GM12878 (cell line): ENCODE results near the gene KRT4. TPM values are rescaled to one million over a fixed set of nuclear protein-coding genes. Genes with fewer than 3 reads are reported as not detected.

Experiments
- ATAC-seq: fragments of 200-7000 bp; cut with Tn5 transposase; 3 replicates; pipeline ENCODE4 v1.9.1; 2020; ENCODE audit warnings: mild to moderate bottlenecking, moderate library complexity
- BruUV-seq: library from RNA; stranded (reverse); fragments of 400-500 nt; replicated peaks from 2 replicates; lab custom pipeline; 2021; lab: Mats Ljungman, UMichigan
- CTCF ChIA-PET: fragments of 300-600 bp; sonication (Branson Sonifier 250); formaldehyde crosslinking; extraction: SDS; loops from one replicate; lab custom pipeline; 2021; ENCODE audit warnings: inconsistent platforms; lab: Yijun Ruan, JAX
- POLR2A ChIA-PET: fragments of 350-600 bp; formaldehyde crosslinking; extraction: SDS; loops from one replicate; lab custom pipeline; 2021; ENCODE audit warnings: inconsistent platforms; lab: Charles Lee
- RAD21 ChIA-PET: fragments of 300-600 bp; sonication (Branson Sonifier 250); formaldehyde crosslinking; loops from one replicate; lab custom pipeline; 2023; ENCODE audit warnings: antibody characterized with exemption; ENCODE audit not compliant: unreplicated experiment; lab: Charles Lee
- SMC1A ChIA-PET: fragments of 300-600 bp; sonication (Branson Sonifier 250); formaldehyde crosslinking; loops from one replicate; lab custom pipeline; 2023; ENCODE audit not compliant: unreplicated experiment, uncharacterized antibody; lab: Charles Lee
- DNase-seq: peaks from one replicate; pipeline ENCODE4 v3.0.0-alpha.2; 2011; ENCODE audit warnings: low read depth, low spot score
- FAIRE-seq: peaks from 3 replicates; lab custom pipeline; 2011; peaks lifted over from hg19 to GRCh38; lab: Jason Lieb, UNC
- H2AFZ ChIP-seq: 2 replicates; pipeline ENCODE4 v1.6.0; 2011; ENCODE audit warnings: low read depth, low read length, control low read depth; ENCODE audit not compliant: control insufficient read depth
- H3K27ac ChIP-seq: 2 replicates; pipeline ENCODE4 v1.5.1; 2011; ENCODE audit warnings: control low read depth; ENCODE audit not compliant: control insufficient read depth, insufficient read depth
- H3K27me3 ChIP-seq, 2 experiments: replicated peaks in 1 of 2; 2 replicates each; pipeline versions ENCODE4 v1.6.0 to v1.6.1; 2011; ENCODE audit warnings: low read length in 1 of 2; ENCODE audit not compliant: control insufficient read depth in 2 of 2, insufficient read depth in 2 of 2
- H3K36me3 ChIP-seq, 2 experiments: 2 replicates each; pipeline ENCODE4 v1.5.1; 2011; ENCODE audit warnings: low read length in 1 of 2; ENCODE audit not compliant: control insufficient read depth in 2 of 2, insufficient read depth in 2 of 2
- H3K4me1 ChIP-seq: 2 replicates; pipeline ENCODE4 v1.6.1; 2011; ENCODE audit warnings: mild to moderate bottlenecking, low read length, moderate library complexity, mixed read lengths; ENCODE audit not compliant: control insufficient read depth, insufficient read depth
- H3K4me2 ChIP-seq: 2 replicates; pipeline ENCODE4 v1.6.0; 2011; ENCODE audit warnings: control low read depth; ENCODE audit not compliant: control insufficient read depth, insufficient read depth
- H3K4me3 ChIP-seq: fragments of 200-600 bp; sonication (generic); 2 replicates; pipeline ENCODE4 v1.5.1; 2016
- H3K79me2 ChIP-seq: 2 replicates; pipeline ENCODE4 v1.6.0; 2011; ENCODE audit warnings: low read length; ENCODE audit not compliant: control insufficient read depth, insufficient read depth
- H3K9ac ChIP-seq: 2 replicates; pipeline ENCODE4 v1.8.0; 2011; ENCODE audit warnings: low read length, control low read depth, mixed read lengths; ENCODE audit not compliant: control insufficient read depth, insufficient read depth
- H3K9me3 ChIP-seq: replicated peaks from 3 replicates; pipeline ENCODE4 v1.5.1; 2011; ENCODE audit warnings: mild to moderate bottlenecking, low read length; ENCODE audit not compliant: control insufficient read depth, insufficient read depth
- H4K20me1 ChIP-seq: 2 replicates; pipeline ENCODE4 v1.6.0; 2011; ENCODE audit not compliant: control insufficient read depth, insufficient read depth
- BCL11A ChIP-seq: IDR thresholded peaks from 2 replicates; pipeline ENCODE4 v1.6.1; 2011; ENCODE audit warnings: low read depth, low read length
- FOS ChIP-seq: IDR thresholded peaks from 3 replicates; pipeline ENCODE4 v1.6.1; 2011; ENCODE audit warnings: borderline replicate concordance; ENCODE audit not compliant: insufficient read length; ENCODE audit errors: extremely low read depth
- NFIC ChIP-seq: IDR thresholded peaks from 2 replicates; pipeline ENCODE4 v1.6.1; 2012; ENCODE audit warnings: low read depth, mild to moderate bottlenecking, inconsistent platforms, low read length, moderate library complexity
- POLR2AphosphoS2 ChIP-seq: IDR thresholded peaks from 2 replicates; pipeline ENCODE4 v1.6.1; 2011; ENCODE audit warnings: low read depth, mild to moderate bottlenecking, low read length, improper control_type of control experiment, moderate library complexity
- RELA ChIP-seq: fragments of 450-650 bp; IDR thresholded peaks from 2 replicates; pipeline ENCODE4 v1.8.0; 2014; ENCODE audit warnings: borderline replicate concordance; ENCODE audit not compliant: partially characterized antibody
- SMC3 ChIP-seq: IDR thresholded peaks from 2 replicates; pipeline ENCODE4 v1.6.1; 2011; ENCODE audit warnings: low read length, improper control_type of control experiment, borderline replicate concordance
- SPI1 ChIP-seq: IDR thresholded peaks from 2 replicates; pipeline ENCODE4 v1.6.1; 2011; ENCODE audit warnings: low read depth, mild to moderate bottlenecking, low read length, moderate library complexity, borderline replicate concordance; ENCODE audit not compliant: insufficient read depth
- ZSCAN29 ChIP-seq: fragments of 450-650 bp; IDR thresholded peaks from 2 replicates; pipeline ENCODE4 v1.6.1; 2017; ENCODE audit warnings: mild to moderate bottlenecking, moderate library complexity
- WGBS: methylation state at CpG from one replicate; pipeline ENCODE4 v1.1.6; 2016; ENCODE audit warnings: low lambda C conversion rate; ENCODE audit not compliant: insufficient replicate concordance, insufficient coverage; ENCODE audit errors: missing lambda C conversion rate; 5-methylcytosine and 5-hydroxymethylcytosine counted together
- in situ Hi-C: fragments of 300-500 bp; cut with MboI; formaldehyde crosslinking; loops from 9 replicates; pipeline ENCODE4 v1.14.3; 2018; ENCODE audit warnings: mixed read lengths
- intact Hi-C: fragments of 100-400 bp; cut with micrococcal nuclease; formaldehyde crosslinking; loops from one replicate; pipeline ENCODE4 v1.14.2; 2022; ENCODE audit not compliant: unreplicated experiment
- polyA plus RNA-seq, 11 experiments: library from polyadenylated mRNA; depleted of rRNA in 4 of 11; unstranded in 6 of 11; stranded (reverse) in 5 of 11; fragments of >200 nt; fragmentation: Nextera tagmentation in 4 of 11; fragmentation: Illumina TruSeq in 1 of 11; extraction: Ambion mirVana in 4 of 11; extraction: Trizol in 1 of 11; gene quantifications; 1 replicate in 1 of 11; 2 replicates in 10 of 11; pipeline versions ENCODE4 v1.2.1 to v1.2.3, GENCODE V29; 2011 to 2016; ENCODE audit warnings: inconsistent platforms in 2 of 11, missing spikeins in 2 of 11, low read depth in 1 of 11
- total RNA-seq, 4 experiments: library from RNA; depleted of rRNA in 3 of 4; stranded (reverse); fragments of >200 nt in 3 of 4; fragmentation: Illumina TruSeq in 1 of 4; extraction: Trizol in 1 of 4; gene quantifications; 2 replicates each; pipeline versions ENCODE4 v1.2.1 to v1.2.3, GENCODE V29; 2013 to 2021
- TF ChIP-seq, protein P1 (sequence below): IDR thresholded peaks from 2 replicates; pipeline ENCODE4 v1.6.1; 2012; ENCODE audit warnings: mild to moderate bottlenecking, low read depth, low read length
- TF ChIP-seq, protein P2 (sequence below): IDR thresholded peaks from 2 replicates; pipeline ENCODE4 v1.6.1; 2012; ENCODE audit warnings: low read length, inconsistent platforms

Gene KRT4
- total and polyA plus RNA-seq, 10 of the 15 experiments (the other 5 are each of a cell fraction or from before 2014, with no cell fraction given): not detected

DNA sequence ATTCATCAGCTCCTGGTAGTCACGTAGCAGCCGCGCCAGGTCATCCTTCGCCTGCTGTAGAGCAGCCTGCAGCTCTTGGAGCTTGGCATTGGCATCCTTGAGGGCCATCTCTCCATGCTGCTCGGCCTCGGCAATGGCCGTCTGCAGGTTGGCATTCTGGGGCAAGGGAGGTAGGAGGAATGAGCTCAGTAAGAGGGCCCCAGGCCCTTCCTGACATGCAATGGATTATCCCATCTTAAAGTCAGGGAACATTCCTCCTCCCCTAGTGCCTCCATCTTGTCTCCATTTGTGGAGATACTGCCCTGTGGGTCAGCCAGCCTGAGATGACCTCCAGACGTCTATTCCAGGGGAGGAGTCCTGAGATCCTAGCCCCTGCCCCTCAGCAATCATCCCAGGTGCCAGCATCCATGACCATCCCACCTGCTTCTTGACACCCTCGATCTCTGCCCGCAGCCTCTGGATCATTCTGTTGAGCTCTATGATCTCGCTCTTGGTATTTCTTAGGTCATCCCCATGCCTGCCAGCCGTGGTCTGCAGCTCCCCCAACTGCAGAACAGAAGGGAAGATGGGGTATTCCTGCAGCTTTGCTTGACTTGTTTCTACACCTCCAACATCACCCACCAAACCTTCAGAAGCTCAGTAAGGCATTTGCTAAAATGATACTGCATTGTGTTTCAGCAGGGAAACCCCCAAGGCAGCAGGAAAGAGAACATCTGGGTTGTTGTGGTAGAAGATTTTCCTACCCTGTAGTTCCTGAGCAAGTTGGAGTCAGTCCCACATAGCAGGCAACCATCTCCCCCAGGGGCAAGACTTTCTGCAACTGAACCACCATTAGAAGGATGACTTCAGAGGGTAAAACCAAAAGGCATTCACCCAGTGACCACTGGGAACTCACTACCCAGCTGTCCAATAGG, 22.4 kb downstream of the KRT4 start:
- ATAC-seq (no peak), DNase-seq (no peak)
- Histone ChIP-seq H3K27ac (no peak overlapping the region), H4K20me1 (no peaks in the 10 kb centered on the region), H3K9ac (no peak overlapping the region), H3K79me2 (no peaks in the 10 kb centered on the region), H3K4me2 (no peak overlapping the region), H3K9me3 (no peaks in the 10 kb centered on the region), H3K36me3 (no peaks in the 10 kb centered on the region), H3K27me3 (peaks cover 0 to 6% of the 10 kb centered on the region in 2 experiments; a peak in 3 of 4 replicates)
- ChIA-PET CTCF (interaction anchor here (0.6 kb wide), 1 partner anchor 77 kb away, joined by 3 read pairs; no protein-coding TSS in a partner anchor), POLR2A (no interaction called here), SMC1A (no interaction called here), RAD21 (no interaction called here)
- in situ Hi-C loops (no loop called here), intact Hi-C loops (no loop called here)
- no TSS peak for BruUV-seq
- 19% methylated on average over 12 of the region's 12 CpGs for WGBS
- no peak for TF ChIP-seq BCL11A
- TF ChIP-seq SPI1: no peak
- TF ChIP-seq POLR2AphosphoS2: no peak
- TF ChIP-seq, protein P1, sequence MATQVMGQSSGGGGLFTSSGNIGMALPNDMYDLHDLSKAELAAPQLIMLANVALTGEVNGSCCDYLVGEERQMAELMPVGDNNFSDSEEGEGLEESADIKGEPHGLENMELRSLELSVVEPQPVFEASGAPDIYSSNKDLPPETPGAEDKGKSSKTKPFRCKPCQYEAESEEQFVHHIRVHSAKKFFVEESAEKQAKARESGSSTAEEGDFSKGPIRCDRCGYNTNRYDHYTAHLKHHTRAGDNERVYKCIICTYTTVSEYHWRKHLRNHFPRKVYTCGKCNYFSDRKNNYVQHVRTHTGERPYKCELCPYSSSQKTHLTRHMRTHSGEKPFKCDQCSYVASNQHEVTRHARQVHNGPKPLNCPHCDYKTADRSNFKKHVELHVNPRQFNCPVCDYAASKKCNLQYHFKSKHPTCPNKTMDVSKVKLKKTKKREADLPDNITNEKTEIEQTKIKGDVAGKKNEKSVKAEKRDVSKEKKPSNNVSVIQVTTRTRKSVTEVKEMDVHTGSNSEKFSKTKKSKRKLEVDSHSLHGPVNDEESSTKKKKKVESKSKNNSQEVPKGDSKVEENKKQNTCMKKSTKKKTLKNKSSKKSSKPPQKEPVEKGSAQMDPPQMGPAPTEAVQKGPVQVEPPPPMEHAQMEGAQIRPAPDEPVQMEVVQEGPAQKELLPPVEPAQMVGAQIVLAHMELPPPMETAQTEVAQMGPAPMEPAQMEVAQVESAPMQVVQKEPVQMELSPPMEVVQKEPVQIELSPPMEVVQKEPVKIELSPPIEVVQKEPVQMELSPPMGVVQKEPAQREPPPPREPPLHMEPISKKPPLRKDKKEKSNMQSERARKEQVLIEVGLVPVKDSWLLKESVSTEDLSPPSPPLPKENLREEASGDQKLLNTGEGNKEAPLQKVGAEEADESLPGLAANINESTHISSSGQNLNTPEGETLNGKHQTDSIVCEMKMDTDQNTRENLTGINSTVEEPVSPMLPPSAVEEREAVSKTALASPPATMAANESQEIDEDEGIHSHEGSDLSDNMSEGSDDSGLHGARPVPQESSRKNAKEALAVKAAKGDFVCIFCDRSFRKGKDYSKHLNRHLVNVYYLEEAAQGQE: no peak
- no peak for TF ChIP-seq RELA
- TF ChIP-seq FOS: no peak
- no peak for TF ChIP-seq NFIC
- TF ChIP-seq, protein P2, sequence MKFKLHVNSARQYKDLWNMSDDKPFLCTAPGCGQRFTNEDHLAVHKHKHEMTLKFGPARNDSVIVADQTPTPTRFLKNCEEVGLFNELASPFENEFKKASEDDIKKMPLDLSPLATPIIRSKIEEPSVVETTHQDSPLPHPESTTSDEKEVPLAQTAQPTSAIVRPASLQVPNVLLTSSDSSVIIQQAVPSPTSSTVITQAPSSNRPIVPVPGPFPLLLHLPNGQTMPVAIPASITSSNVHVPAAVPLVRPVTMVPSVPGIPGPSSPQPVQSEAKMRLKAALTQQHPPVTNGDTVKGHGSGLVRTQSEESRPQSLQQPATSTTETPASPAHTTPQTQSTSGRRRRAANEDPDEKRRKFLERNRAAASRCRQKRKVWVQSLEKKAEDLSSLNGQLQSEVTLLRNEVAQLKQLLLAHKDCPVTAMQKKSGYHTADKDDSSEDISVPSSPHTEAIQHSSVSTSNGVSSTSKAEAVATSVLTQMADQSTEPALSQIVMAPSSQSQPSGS: no peak
- no peak for TF ChIP-seq SMC3
- no peak for TF ChIP-seq ZSCAN29
- TF ChIP-seq, all 136 proteins: peak for 0
- Histone ChIP-seq H3K4me1 (no peaks in the 10 kb centered on the region), H2AFZ (no peak overlapping the region), H3K4me3 (no peak overlapping the region)
- no peak for FAIRE-seq
